GF-D8 (cell line): Measurements from ENCODE around the gene ATAD1.
"Not testable (repeated sequence)": the region's sequence is repeated elsewhere in the genome, so short reads cannot be mapped to it uniquely, and the experiment has no call there.

ENCODE experiments used
- DNase-seq: peaks from one replicate; lab custom pipeline; 2025; lab: John Stamatoyannopoulos, UW

ATAD1 gene

GRCh38 chr10:87753995-87754866 is 63.8 kb downstream of the ATAD1 start:
- no peak for DNase-seq

GRCh38 chr10:87752566-87752965 is 65.5 kb downstream of the ATAD1 start:
- no peak for DNase-seq

GRCh38 chr10:87751274-87751673 is 66.8 kb downstream of the ATAD1 start:
- DNase-seq = no peak

- DNase-seq = no peak
Measured at GRCh38 chr10:87750817-87751216, 67.2 kb downstream of the ATAD1 start.

GRCh38 chr10:87750001-87750671 is 67.9 kb downstream of the ATAD1 start:
- no peak for DNase-seq

GRCh38 chr10:87748244-87748643 is 69.8 kb downstream of the ATAD1 start:
- DNase-seq = not testable (repeated sequence)

GRCh38 chr10:87746911-87747310 is 71.1 kb downstream of the ATAD1 start:
- no peak for DNase-seq

GRCh38 chr10:87744606-87745005 is 73.4 kb downstream of the ATAD1 start:
- no peak for DNase-seq

- DNase-seq = not testable (repeated sequence)
Measured at GRCh38 chr10:87742992-87743610, 74.9 kb downstream of the ATAD1 start.

- DNase-seq = no peak
Measured at GRCh38 chr10:87740254-87740655, 77.8 kb downstream of the ATAD1 start.

GRCh38 chr10:87739703-87740102 is 78.3 kb downstream of the ATAD1 start:
- DNase-seq = no peak

- DNase-seq = not testable (repeated sequence)
Measured at GRCh38 chr10:87738253-87738652, 79.8 kb downstream of the ATAD1 start.

GRCh38 chr10:87734987-87735827 is 82.8 kb downstream of the ATAD1 start:
- no peak for DNase-seq

- no peak for DNase-seq
Measured at GRCh38 chr10:87733081-87733480, 84.9 kb downstream of the ATAD1 start.

GRCh38 chr10:87729940-87730339 is 88.1 kb downstream of the ATAD1 start:
- no peak for DNase-seq

- DNase-seq = no peak
Measured at GRCh38 chr10:87724789-87725188, 93.2 kb downstream of the ATAD1 start.

- DNase-seq = no peak
Measured at GRCh38 chr10:87723500-87723899, 94.5 kb downstream of the ATAD1 start.

GRCh38 chr10:87722716-87723115 is 95.3 kb downstream of the ATAD1 start:
- DNase-seq = no peak

GRCh38 chr10:87721781-87722180 is 96.2 kb downstream of the ATAD1 start:
- no peak for DNase-seq

- no peak for DNase-seq
Measured at GRCh38 chr10:87720665-87721064, 97.4 kb downstream of the ATAD1 start.

GRCh38 chr10:87716348-87716670 is 101.7 kb downstream of the ATAD1 start:
- no peak for DNase-seq
